IMR-90 (cell line): ENCODE results near the gene PTPN23. TPM values are rescaled to one million over a fixed set of nuclear protein-coding genes. Genes with fewer than 3 reads are reported as not detected.

Source experiments
- ATAC-seq: fragments of 200-7000 bp; cut with Tn5 transposase; 2 replicates; pipeline ENCODE4 v1.9.1; 2020; ENCODE audit warnings: low read depth, mild to moderate bottlenecking, moderate library complexity
- BruUV-seq: library from RNA; stranded (reverse); fragments of 400-500 nt; replicated peaks from 2 replicates; lab custom pipeline; 2021; lab: Mats Ljungman, UMichigan
- CTCF ChIA-PET: fragments of 300-600 bp; formaldehyde crosslinking; extraction: SDS; loops from one replicate; lab custom pipeline; 2021; ENCODE audit warnings: antibody characterized with exemption; lab: Yijun Ruan, JAX
- POLR2A ChIA-PET: fragments of 300-600 bp; sonication (Branson Sonifier 250); formaldehyde crosslinking; loops from one replicate; lab custom pipeline; 2022; ENCODE audit warnings: antibody characterized with exemption; ENCODE audit not compliant: unreplicated experiment; lab: Charles Lee
- DNase-seq: peaks from one replicate; pipeline ENCODE4 v3.0.0; 2013
- H2AFZ ChIP-seq: replicated peaks from 2 replicates; pipeline ENCODE3; 2013; ENCODE audit warnings: low read length, mild to moderate bottlenecking; ENCODE audit not compliant: poor library complexity
- H2AK5ac ChIP-seq: 2 replicates; pipeline ENCODE4 v1.6.1; 2013; ENCODE audit warnings: low read depth, low read length, inconsistent platforms
- H2AK9ac ChIP-seq: replicated peaks from 2 replicates; pipeline ENCODE3; 2013; ENCODE audit warnings: mild to moderate bottlenecking, low read depth, low read length, moderate library complexity; ENCODE audit not compliant: poor library complexity
- H2BK120ac ChIP-seq: 2 replicates; pipeline ENCODE4 v1.6.1; 2013; ENCODE audit warnings: low read depth, low read length, inconsistent platforms
- H2BK15ac ChIP-seq: 3 replicates; pipeline ENCODE4 v1.6.1; 2013; ENCODE audit warnings: low read depth, low read length, inconsistent platforms
- H2BK20ac ChIP-seq: 2 replicates; pipeline ENCODE4 v1.6.1; 2013; ENCODE audit warnings: low read depth, mild to moderate bottlenecking, inconsistent platforms, low read length, moderate library complexity
- H2BK5ac ChIP-seq: 2 replicates; pipeline ENCODE4 v1.6.1; 2013; ENCODE audit warnings: mild to moderate bottlenecking, low read depth, low read length, inconsistent platforms; ENCODE audit not compliant: poor library complexity, severe bottlenecking
- H3K14ac ChIP-seq: replicated peaks from 2 replicates; pipeline ENCODE4 v1.6.1; 2013; ENCODE audit warnings: low read depth, low read length, inconsistent platforms
- H3K18ac ChIP-seq: 2 replicates; pipeline ENCODE4 v1.6.1; 2013; ENCODE audit warnings: low read depth, low read length, control low read depth
- H3K23ac ChIP-seq: 2 replicates; pipeline ENCODE4 v1.6.1; 2013; ENCODE audit warnings: low read depth, low read length, inconsistent platforms
- H3K27ac ChIP-seq: 2 replicates; pipeline ENCODE4 v1.5.1; 2013; ENCODE audit warnings: mild to moderate bottlenecking, control low read depth, low read length; ENCODE audit not compliant: insufficient read depth
- H3K27me3 ChIP-seq: 2 replicates; pipeline ENCODE4 v1.6.1; 2013; ENCODE audit warnings: low read length; ENCODE audit not compliant: control insufficient read depth, insufficient read depth
- H3K36me3 ChIP-seq: 2 replicates; pipeline ENCODE4 v1.6.1; 2013; ENCODE audit warnings: low read length, mixed read lengths; ENCODE audit not compliant: control insufficient read depth, insufficient read depth
- H3K4ac ChIP-seq: 2 replicates; pipeline ENCODE4 v1.6.1; 2013; ENCODE audit warnings: low read depth, low read length, inconsistent platforms
- H3K4me1 ChIP-seq: 2 replicates; pipeline ENCODE4 v1.6.1; 2013; ENCODE audit warnings: low read length, mixed read lengths; ENCODE audit not compliant: control insufficient read depth, insufficient read depth
- H3K4me2 ChIP-seq: 2 replicates; pipeline ENCODE4 v1.6.1; 2013; ENCODE audit warnings: low read depth, mild to moderate bottlenecking, control low read depth, low read length, moderate library complexity
- H3K4me3 ChIP-seq: 2 replicates; pipeline ENCODE4 v1.5.1; 2013; ENCODE audit warnings: low read depth, mild to moderate bottlenecking, control low read depth, low read length, moderate library complexity; ENCODE audit not compliant: insufficient read depth
- H3K56ac ChIP-seq: 2 replicates; pipeline ENCODE4 v1.6.1; 2013; ENCODE audit warnings: low read length, inconsistent platforms; ENCODE audit not compliant: insufficient read depth; ENCODE audit errors: extremely low read depth
- H3K79me1 ChIP-seq, 2 experiments: 2 replicates each; pipeline ENCODE4 v1.6.1; 2013; ENCODE audit warnings: low read length in 2 of 2, inconsistent platforms in 1 of 2, low read depth in 1 of 2
- H3K9ac ChIP-seq: 2 replicates; pipeline ENCODE4 v1.6.1; 2013; ENCODE audit warnings: low read depth, low read length, control low read depth
- H3K9me1 ChIP-seq: 2 replicates; pipeline ENCODE4 v1.6.1; 2013; ENCODE audit warnings: low read length, inconsistent platforms; ENCODE audit not compliant: insufficient read depth
- H3K9me3 ChIP-seq: 2 replicates; pipeline ENCODE4 v1.6.1; 2013; ENCODE audit warnings: low read length; ENCODE audit not compliant: control insufficient read depth, insufficient read depth
- H4K20me1 ChIP-seq: 2 replicates; pipeline ENCODE4 v1.6.1; 2013; ENCODE audit warnings: low read length, inconsistent platforms; ENCODE audit not compliant: insufficient read depth
- H4K5ac ChIP-seq: 2 replicates; pipeline ENCODE4 v1.6.1; 2013; ENCODE audit warnings: mild to moderate bottlenecking, low read depth, low read length, control low read depth
- H4K8ac ChIP-seq, 2 experiments: 2 replicates each; pipeline ENCODE4 v1.6.1; 2013; ENCODE audit warnings: low read depth in 2 of 2, low read length in 2 of 2, control low read depth in 1 of 2, inconsistent platforms in 1 of 2
- H4K91ac ChIP-seq: 2 replicates; pipeline ENCODE4 v1.6.1; 2013; ENCODE audit warnings: low read depth, low read length, inconsistent platforms; ENCODE audit not compliant: insufficient read depth
- BHLHE40 ChIP-seq: fragments of 150-350 bp; IDR thresholded peaks from 2 replicates; pipeline ENCODE4 v1.6.1; 2016; ENCODE audit warnings: mild to moderate bottlenecking, low read depth, low read length
- CEBPB ChIP-seq: IDR thresholded peaks from 2 replicates; pipeline ENCODE4 v1.6.1; 2012; ENCODE audit warnings: low read depth, low read length, improper control_type of control experiment
- CHD1 ChIP-seq: IDR thresholded peaks from 2 replicates; pipeline ENCODE4 v1.6.1; 2012; ENCODE audit warnings: low read depth, low read length, improper control_type of control experiment
- FOS ChIP-seq: fragments of 150-350 bp; IDR thresholded peaks from 2 replicates; pipeline ENCODE4 v1.6.1; 2016; ENCODE audit warnings: low read depth, low read length
- MAFK ChIP-seq: IDR thresholded peaks from 2 replicates; pipeline ENCODE4 v1.6.1; 2012; ENCODE audit warnings: low read depth, low read length, improper control_type of control experiment
- MAZ ChIP-seq: IDR thresholded peaks from 2 replicates; pipeline ENCODE4 v1.6.1; 2012; ENCODE audit warnings: low read depth, mild to moderate bottlenecking, low read length, improper control_type of control experiment, moderate library complexity, borderline replicate concordance
- MXI1 ChIP-seq: IDR thresholded peaks from 2 replicates; pipeline ENCODE4 v1.6.1; 2012; ENCODE audit warnings: low read depth, mild to moderate bottlenecking, low read length, moderate library complexity, borderline replicate concordance
- NFE2L2 ChIP-seq: fragments of 150-350 bp; IDR thresholded peaks from 2 replicates; pipeline ENCODE4 v1.6.1; 2016; ENCODE audit warnings: low read depth, mild to moderate bottlenecking, low read length
- POLR2A ChIP-seq: IDR thresholded peaks from 2 replicates; pipeline ENCODE4 v1.6.1; 2012; ENCODE audit warnings: mild to moderate bottlenecking, low read depth, low read length
- RAD21 ChIP-seq: IDR thresholded peaks from 2 replicates; pipeline ENCODE4 v1.6.1; 2012; ENCODE audit warnings: low read length, improper control_type of control experiment
- RCOR1 ChIP-seq: IDR thresholded peaks from 2 replicates; pipeline ENCODE4 v1.6.1; 2012; ENCODE audit warnings: mild to moderate bottlenecking, low read length, improper control_type of control experiment; ENCODE audit not compliant: insufficient replicate concordance
- RFX5 ChIP-seq: IDR thresholded peaks from 2 replicates; pipeline ENCODE4 v1.8.0; 2012; ENCODE audit warnings: low read depth, mild to moderate bottlenecking, low read length, moderate library complexity
- SMC3 ChIP-seq: fragments of 150-350 bp; IDR thresholded peaks from 2 replicates; pipeline ENCODE4 v1.6.1; 2016; ENCODE audit warnings: low read depth, mild to moderate bottlenecking, antibody characterized with exemption, low read length, moderate library complexity
- WGBS, 2 experiments: methylation state at CpG; one replicate each; pipeline versions ENCODE4 v1.1.5 to v1.1.7; 2013; ENCODE audit warnings: missing lambda C conversion rate in 2 of 2; ENCODE audit not compliant: insufficient read length in 1 of 2; ENCODE audit errors: extremely low coverage in 2 of 2; 5-methylcytosine and 5-hydroxymethylcytosine counted together
- dilution Hi-C: fragments of 300-500 bp; cut with HindIII; formaldehyde crosslinking; loops from one replicate; pipeline ENCODE4 v1.14.3; 2018; ENCODE audit warnings: low sequenced_read_pairs; ENCODE audit not compliant: unreplicated experiment
- in situ Hi-C: fragments of 300-500 bp; cut with MboI; formaldehyde crosslinking; loops from 3 replicates; pipeline ENCODE4 v1.14.3; 2019; ENCODE audit warnings: low sequenced_read_pairs, inconsistent platforms, mixed read lengths
- intact Hi-C: fragments of 100-400 bp; cut with micrococcal nuclease; formaldehyde crosslinking; loops from 2 replicates; pipeline ENCODE4 v1.10.0; 2022
- polyA plus RNA-seq, 3 experiments: library from polyadenylated mRNA; depleted of rRNA; stranded (reverse); fragments of >200 nt; gene quantifications; 2 replicates each; pipeline ENCODE4 v1.2.3, GENCODE V29; 2012; ENCODE audit warnings: low replicate concordance in 1 of 3
- total RNA-seq: library from RNA; depleted of rRNA; stranded (reverse); fragments of >200 nt; gene quantifications from 2 replicates; pipeline ENCODE4 v1.2.3, GENCODE V29; 2012
- TF ChIP-seq, protein P1 (sequence below): conservative IDR thresholded peaks from 2 replicates; pipeline ENCODE4 v1.5.1; 2012; ENCODE audit warnings: mild to moderate bottlenecking, low read depth, low read length, improper control_type of control experiment
- TF ChIP-seq, protein P2 (sequence below): fragments of 150-350 bp; IDR thresholded peaks from 2 replicates; pipeline ENCODE4 v1.6.1; 2016; ENCODE audit warnings: low read depth, mild to moderate bottlenecking, low read length, moderate library complexity, borderline replicate concordance
- TF ChIP-seq, protein P3 (sequence below): fragments of 150-350 bp; IDR thresholded peaks from 2 replicates; pipeline ENCODE4 v1.6.1; 2017; ENCODE audit warnings: mild to moderate bottlenecking, antibody characterized with exemption, low read length, low read depth

Gene PTPN23
- total and polyA plus RNA-seq, 2 of the 4 experiments (the other 2 are of a cell fraction), result 4.5 to 15.1 TPM

GRCh38 chr3:47404431-47404876, 23.6 kb downstream of the PTPN23 start:
- Histone ChIP-seq H2BK120ac (no peak overlapping the region), H3K27ac (no peak overlapping the region), H3K27me3 (no peaks in the 10 kb centered on the region), H3K14ac (no peak overlapping the region), H3K23ac (no peak overlapping the region), H3K4ac (no peak overlapping the region), H3K56ac (no peak overlapping the region), H4K20me1 (peaks cover 45% of the 10 kb centered on the region), H3K4me2 (no peak overlapping the region), H4K91ac (no peak overlapping the region), H3K4me3 (no peak overlapping the region), H2AK9ac (peak overlapping the region; percentile 21), H4K5ac (no peak overlapping the region; the same call in 1 of the 2 replicates), H3K18ac (no peak overlapping the region), H4K8ac (no peak overlapping the region), H3K4me1 (peaks cover 11% of the 10 kb centered on the region; the same call in 1 of the 2 replicates), H2BK5ac (no peak overlapping the region), H3K9me3 (no peaks in the 10 kb centered on the region), H3K36me3 (peaks cover 38% of the 10 kb centered on the region), H2BK15ac (no peak overlapping the region), H2AK5ac (peak overlapping the region; percentile 39; the same call in 1 of the 2 replicates), H3K9ac (no peak overlapping the region), H2AFZ (no peak overlapping the region), H3K9me1 (peaks cover 21% of the 10 kb centered on the region), H3K79me1 (peaks cover 27 to 50% of the 10 kb centered on the region in 2 experiments), H2BK20ac (no peak overlapping the region)
- in situ Hi-C loops, result no loop called here
- BruUV-seq, result no TSS peak
- intact Hi-C loops, result no loop called here
- ChIA-PET POLR2A (no interaction called here), CTCF (interaction anchor here (1.4 kb wide), 1 partner anchor 10 kb away, joined by 4 read pairs; no protein-coding TSS in a partner anchor)
- peak; percentile 3; the same call in 1 of the 2 replicates for ATAC-seq
- dilution Hi-C loops, result no loop called here
- DNase-seq, result no peak
- WGBS, 2 experiments, result no CpG with 5 or more reads among the region's 13 CpGs
- TF ChIP-seq NFE2L2 (no peak), RFX5 (no peak), FOS (no peak), MXI1 (no peak), POLR2A (no peak), SMC3 (no peak), MAFK (no peak), CEBPB (no peak), BHLHE40 (no peak), RCOR1 (no peak), CHD1 (no peak), MAZ (no peak), RAD21 (no peak)
- TF ChIP-seq, protein P1, sequence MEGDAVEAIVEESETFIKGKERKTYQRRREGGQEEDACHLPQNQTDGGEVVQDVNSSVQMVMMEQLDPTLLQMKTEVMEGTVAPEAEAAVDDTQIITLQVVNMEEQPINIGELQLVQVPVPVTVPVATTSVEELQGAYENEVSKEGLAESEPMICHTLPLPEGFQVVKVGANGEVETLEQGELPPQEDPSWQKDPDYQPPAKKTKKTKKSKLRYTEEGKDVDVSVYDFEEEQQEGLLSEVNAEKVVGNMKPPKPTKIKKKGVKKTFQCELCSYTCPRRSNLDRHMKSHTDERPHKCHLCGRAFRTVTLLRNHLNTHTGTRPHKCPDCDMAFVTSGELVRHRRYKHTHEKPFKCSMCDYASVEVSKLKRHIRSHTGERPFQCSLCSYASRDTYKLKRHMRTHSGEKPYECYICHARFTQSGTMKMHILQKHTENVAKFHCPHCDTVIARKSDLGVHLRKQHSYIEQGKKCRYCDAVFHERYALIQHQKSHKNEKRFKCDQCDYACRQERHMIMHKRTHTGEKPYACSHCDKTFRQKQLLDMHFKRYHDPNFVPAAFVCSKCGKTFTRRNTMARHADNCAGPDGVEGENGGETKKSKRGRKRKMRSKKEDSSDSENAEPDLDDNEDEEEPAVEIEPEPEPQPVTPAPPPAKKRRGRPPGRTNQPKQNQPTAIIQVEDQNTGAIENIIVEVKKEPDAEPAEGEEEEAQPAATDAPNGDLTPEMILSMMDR, result no peak
- TF ChIP-seq, protein P2, sequence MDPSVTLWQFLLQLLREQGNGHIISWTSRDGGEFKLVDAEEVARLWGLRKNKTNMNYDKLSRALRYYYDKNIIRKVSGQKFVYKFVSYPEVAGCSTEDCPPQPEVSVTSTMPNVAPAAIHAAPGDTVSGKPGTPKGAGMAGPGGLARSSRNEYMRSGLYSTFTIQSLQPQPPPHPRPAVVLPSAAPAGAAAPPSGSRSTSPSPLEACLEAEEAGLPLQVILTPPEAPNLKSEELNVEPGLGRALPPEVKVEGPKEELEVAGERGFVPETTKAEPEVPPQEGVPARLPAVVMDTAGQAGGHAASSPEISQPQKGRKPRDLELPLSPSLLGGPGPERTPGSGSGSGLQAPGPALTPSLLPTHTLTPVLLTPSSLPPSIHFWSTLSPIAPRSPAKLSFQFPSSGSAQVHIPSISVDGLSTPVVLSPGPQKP, result no peak
- TF ChIP-seq, protein P3, sequence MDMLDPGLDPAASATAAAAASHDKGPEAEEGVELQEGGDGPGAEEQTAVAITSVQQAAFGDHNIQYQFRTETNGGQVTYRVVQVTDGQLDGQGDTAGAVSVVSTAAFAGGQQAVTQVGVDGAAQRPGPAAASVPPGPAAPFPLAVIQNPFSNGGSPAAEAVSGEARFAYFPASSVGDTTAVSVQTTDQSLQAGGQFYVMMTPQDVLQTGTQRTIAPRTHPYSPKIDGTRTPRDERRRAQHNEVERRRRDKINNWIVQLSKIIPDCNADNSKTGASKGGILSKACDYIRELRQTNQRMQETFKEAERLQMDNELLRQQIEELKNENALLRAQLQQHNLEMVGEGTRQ, result no peak
